ENCODE measurements around the gene SEMA6B. TPM values are rescaled to one million over a fixed set of nuclear protein-coding genes. Genes with fewer than 3 reads are reported as not detected.

Gene SEMA6B
- total RNA-seq, 1 experiment from 2014 or later: 38.4 TPM

DNA sequence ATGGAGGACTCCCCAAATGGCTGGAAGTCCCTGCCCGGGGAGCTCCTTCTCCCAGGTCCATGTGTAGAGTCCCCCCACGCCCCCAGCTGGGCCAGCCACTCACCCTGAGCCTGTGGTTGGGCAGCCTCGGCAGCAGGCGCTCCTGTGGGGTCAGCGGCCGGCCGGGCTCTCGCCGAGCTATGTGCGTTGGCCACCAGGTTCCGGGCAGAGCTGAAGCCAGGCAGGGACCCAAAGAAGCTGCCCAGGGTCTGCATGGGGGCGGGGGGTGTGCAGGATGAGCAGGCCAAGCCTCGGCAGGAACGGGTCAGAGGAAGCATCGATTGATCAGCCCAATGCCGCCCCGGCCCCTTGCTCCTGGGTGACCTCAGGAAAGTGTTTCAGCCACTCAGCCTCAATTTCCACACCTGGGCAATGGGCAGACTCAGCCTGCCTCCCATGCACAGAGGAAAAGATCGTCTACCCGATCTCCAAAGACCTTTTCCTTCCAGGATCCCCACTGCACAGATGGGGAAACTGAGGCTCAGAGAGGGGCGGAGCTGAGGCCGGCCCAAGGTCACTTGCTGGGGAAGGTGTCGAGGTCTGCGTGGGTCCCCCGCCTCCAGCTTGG is 41.9 kb downstream of the SEMA6B start:
- H2BK120ac ChIP-seq (ENCODE audit: low read depth, low read length, poor library complexity, severe bottlenecking): no peak overlapping the region
- no peak for DNase-seq
- no peaks in the 10 kb centered on the region for H3K23me2 ChIP-seq (ENCODE audit: insufficient read length, low read depth, low read length, poor library complexity, severe bottlenecking)
- no peak overlapping the region for H3K27ac Mint-ChIP-seq
- H3K14ac ChIP-seq (ENCODE audit: insufficient read depth, low read length): no peak overlapping the region
- no peak overlapping the region for H2BK12ac ChIP-seq (ENCODE audit: insufficient read length, low read depth, low read length)
- H2BK5ac ChIP-seq (ENCODE audit: insufficient read length, low read length): no peak overlapping the region
- H3K79me2 ChIP-seq (ENCODE audit: insufficient read depth, low read length): no peaks in the 10 kb centered on the region
- 0 out of 5 replicates have a peak, but pooled peaks cover 0 to 2% of the 10 kb centered on the region in 2 experiments for H3K9me3 Mint-ChIP-seq
- no peak overlapping the region for H3K18ac ChIP-seq (ENCODE audit: insufficient read length, low read depth, low read length)
- no peaks in the 10 kb centered on the region for H3K36me3 Mint-ChIP-seq (ENCODE audit: insufficient read depth in 1 of 3, low read depth in 3 of 3)
- H3K9me3 ChIP-seq (ENCODE audit: control insufficient read depth, low read depth, low read length): no peaks in the 10 kb centered on the region
- no peak overlapping the region for H4K8ac ChIP-seq (replicated peaks; ENCODE audit: insufficient read length, low read depth, low read length)
- peaks cover 71% of the 10 kb centered on the region for H3K27me3 Mint-ChIP-seq (ENCODE audit: low read depth)
- H4K91ac ChIP-seq (ENCODE audit: insufficient read length, low read depth, low read length): no peak overlapping the region
- H3K4me1 Mint-ChIP-seq: peaks cover 3 to 7% of the 10 kb centered on the region in 2 experiments; a peak in 3 of 4 replicates
- no peak overlapping the region for H4K5ac ChIP-seq (ENCODE audit: insufficient read length, low read depth, low read length)
- no peak overlapping the region for H3K9ac ChIP-seq (ENCODE audit: extremely low read depth, insufficient read length, low read length)
- no peak overlapping the region for H3K56ac ChIP-seq (ENCODE audit: insufficient read length, low read depth, low read length)
- no peak overlapping the region for H3K23ac ChIP-seq (ENCODE audit: insufficient read length, low read depth, low read length)
- H3K4me1 ChIP-seq (ENCODE audit: insufficient read depth, low read length): no peaks in the 10 kb centered on the region
- no peak overlapping the region for H2BK20ac ChIP-seq (ENCODE audit: low read depth, low read length, poor library complexity, severe bottlenecking)
- no peaks in the 10 kb centered on the region for H3K79me1 ChIP-seq (ENCODE audit: insufficient read depth, low read depth, low read length, poor library complexity, severe bottlenecking)
- H2AK5ac ChIP-seq (ENCODE audit: insufficient read length, low read length): no peak overlapping the region
- H3K4me2 ChIP-seq (ENCODE audit: insufficient read depth, insufficient read length, low read length): no peak overlapping the region
- H3K27me3 ChIP-seq (ENCODE audit: insufficient read depth, low read length): peaks cover 3% of the 10 kb centered on the region; the same call in 1 of the 2 replicates
- TF ChIP-seq, protein P1, sequence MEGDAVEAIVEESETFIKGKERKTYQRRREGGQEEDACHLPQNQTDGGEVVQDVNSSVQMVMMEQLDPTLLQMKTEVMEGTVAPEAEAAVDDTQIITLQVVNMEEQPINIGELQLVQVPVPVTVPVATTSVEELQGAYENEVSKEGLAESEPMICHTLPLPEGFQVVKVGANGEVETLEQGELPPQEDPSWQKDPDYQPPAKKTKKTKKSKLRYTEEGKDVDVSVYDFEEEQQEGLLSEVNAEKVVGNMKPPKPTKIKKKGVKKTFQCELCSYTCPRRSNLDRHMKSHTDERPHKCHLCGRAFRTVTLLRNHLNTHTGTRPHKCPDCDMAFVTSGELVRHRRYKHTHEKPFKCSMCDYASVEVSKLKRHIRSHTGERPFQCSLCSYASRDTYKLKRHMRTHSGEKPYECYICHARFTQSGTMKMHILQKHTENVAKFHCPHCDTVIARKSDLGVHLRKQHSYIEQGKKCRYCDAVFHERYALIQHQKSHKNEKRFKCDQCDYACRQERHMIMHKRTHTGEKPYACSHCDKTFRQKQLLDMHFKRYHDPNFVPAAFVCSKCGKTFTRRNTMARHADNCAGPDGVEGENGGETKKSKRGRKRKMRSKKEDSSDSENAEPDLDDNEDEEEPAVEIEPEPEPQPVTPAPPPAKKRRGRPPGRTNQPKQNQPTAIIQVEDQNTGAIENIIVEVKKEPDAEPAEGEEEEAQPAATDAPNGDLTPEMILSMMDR (conservative IDR thresholded peaks at IDR 0.05): no peak
- no peak overlapping the region for H2AFZ ChIP-seq (ENCODE audit: low read length)
- no CpG with 5 or more reads among the region's 24 CpGs for WGBS (ENCODE audit: extremely low coverage, insufficient read length, low lambda C conversion rate)
- no peaks in the 10 kb centered on the region for H4K20me1 ChIP-seq (ENCODE audit: control insufficient read depth, insufficient read depth, insufficient read length)
- no peak overlapping the region for H3K27ac ChIP-seq (ENCODE audit: insufficient read length, low read depth, low read length)
- no peak overlapping the region for H3K4ac ChIP-seq (ENCODE audit: low read depth, low read length)
- H3T11ph ChIP-seq (ENCODE audit: low read length): no peak overlapping the region
- no peak overlapping the region for H3K4me3 Mint-ChIP-seq
- H2BK15ac ChIP-seq (ENCODE audit: low read depth, low read length): no peak overlapping the region

Data from H9 (cell line).